Measurements from ENCODE around the gene CPNE7. TPM values are rescaled to one million over a fixed set of nuclear protein-coding genes. Genes with fewer than 3 reads are reported as not detected.

CPNE7 gene
- total and polyA plus RNA-seq, 2 of the 13 experiments (the other 11 are each of a cell fraction or from before 2014, with no cell fraction given) = 0.59 TPM; not detected in 1

- TF ChIP-seq SIX1 (CRISPR knock-in tag; IDR thresholded peaks at IDR 0.05; ENCODE audit: borderline replicate concordance) = no peak
- TF ChIP-seq MEIS1 (CRISPR knock-in tag; IDR thresholded peaks at IDR 0.05; ENCODE audit: borderline replicate concordance) = 0 out of 2 replicates have a peak, but pooled peaks have one; percentile 45
- TF ChIP-seq JUNB (CRISPR knock-in tag; IDR thresholded peaks at IDR 0.05; ENCODE audit: borderline replicate concordance) = no peak
- no peak for TF ChIP-seq CAMTA2 (CRISPR knock-in tag; IDR thresholded peaks at IDR 0.05; ENCODE audit: borderline replicate concordance)
- TF ChIP-seq TFDP1 (CRISPR knock-in tag; IDR thresholded peaks at IDR 0.05; ENCODE audit: borderline replicate concordance) = 0 out of 2 replicates have a peak, but pooled peaks have one; percentile 5
- peak; percentile 39; the same call in 1 of the 2 replicates for TF ChIP-seq SKIL (CRISPR knock-in tag; IDR thresholded peaks at IDR 0.05; ENCODE audit: borderline replicate concordance)
- TF ChIP-seq CCAR2 (optimal IDR thresholded peaks at IDR 0.05; ENCODE audit: low read depth, low read length) = peak; percentile 17
- TF ChIP-seq ZNF432 (CRISPR knock-in tag; IDR thresholded peaks at IDR 0.05; ENCODE audit: borderline replicate concordance) = no peak
- TF ChIP-seq ZBTB34 (CRISPR knock-in tag; IDR thresholded peaks at IDR 0.05) = 0 out of 2 replicates have a peak, but pooled peaks have one; percentile 20
- peak; percentile 39; the same call in 1 of the 2 replicates for TF ChIP-seq MAX (IDR thresholded peaks at IDR 0.05)
- TF ChIP-seq ATF4 (CRISPR knock-in tag; IDR thresholded peaks at IDR 0.05) = no peak
- peak; percentile 39; the same call in 1 of the 2 replicates for TF ChIP-seq RFXAP (CRISPR knock-in tag; IDR thresholded peaks at IDR 0.05; ENCODE audit: borderline replicate concordance)
- TF ChIP-seq ZNF891 (CRISPR knock-in tag; IDR thresholded peaks at IDR 0.05) = 0 out of 2 replicates have a peak, but pooled peaks have one; percentile 37
- peak; percentile 6; the same call in 1 of the 2 replicates for TF ChIP-seq THAP9 (CRISPR knock-in tag; IDR thresholded peaks at IDR 0.05; ENCODE audit: borderline replicate concordance)
- 0 out of 2 replicates have a peak, but pooled peaks have one; percentile 34 for TF ChIP-seq SIX4 (CRISPR knock-in tag; IDR thresholded peaks at IDR 0.05)
- TF ChIP-seq ZNF331 (CRISPR knock-in tag; IDR thresholded peaks at IDR 0.05) = 0 out of 2 replicates have a peak, but pooled peaks have one; percentile 11
- TF ChIP-seq ZSCAN25 (CRISPR knock-in tag; IDR thresholded peaks at IDR 0.05) = peak; percentile 37; the same call in 1 of the 2 replicates
Measured at GRCh38 chr16:89624777-89625761, 49.5 kb downstream of the CPNE7 start (continued).

Measured in HepG2 (cell line).